Spleen (tissue), 13 donors: ENCODE results near the gene SUCLA2. TPM values are rescaled to one million over a fixed set of nuclear protein-coding genes. Genes with fewer than 3 reads are reported as not detected.

Experiments
- DNase-seq: peaks from one replicate; pipeline ENCODE4 v3.0.0-alpha.2; 2020
- H3K27ac ChIP-seq, 8 donors: fragments of 200-600 bp; sonication (generic) in 7 of 8; 1 replicate in 4 of 8; 2 replicates in 4 of 8; pipeline versions ENCODE4 v1.5.0 to v1.8.0; 2016 to 2021; ENCODE audit warnings: inconsistent platforms in 4 of 8, mild to moderate bottlenecking in 4 of 8, moderate library complexity in 1 of 8
- H3K27me3 ChIP-seq, 7 donors: fragments of 200-600 bp; sonication (generic) in 6 of 7; replicated peaks in 1 of 7; 1 replicate in 4 of 7; 2 replicates in 3 of 7; pipeline versions ENCODE4 v1.5.0 to v1.8.0; 2016 to 2021; ENCODE audit warnings: inconsistent platforms in 3 of 7, mild to moderate bottlenecking in 1 of 7
- H3K36me3 ChIP-seq, 6 donors: fragments of 200-600 bp; sonication (generic) in 5 of 6; 1 replicate in 4 of 6; 2 replicates in 2 of 6; pipeline versions ENCODE4 v1.5.0 to v1.8.0; 2016 to 2021; ENCODE audit warnings: inconsistent platforms in 2 of 6
- H3K4me1 ChIP-seq, 6 donors: fragments of 200-600 bp; sonication (generic) in 5 of 6; 1 replicate in 3 of 6; 2 replicates in 3 of 6; pipeline versions ENCODE4 v1.5.0 to v1.8.0; 2016 to 2021; ENCODE audit warnings: inconsistent platforms in 3 of 6
- H3K4me3 ChIP-seq, 8 donors: fragments of 200-600 bp; sonication (generic) in 7 of 8; 1 replicate in 4 of 8; 2 replicates in 4 of 8; pipeline versions ENCODE4 v1.5.0 to v1.8.0; 2016 to 2021; ENCODE audit warnings: inconsistent platforms in 4 of 8, mild to moderate bottlenecking in 4 of 8, moderate library complexity in 2 of 8
- H3K9me3 ChIP-seq, 8 donors: fragments of 200-600 bp; sonication (generic) in 7 of 8; 1 replicate in 4 of 8; 2 replicates in 4 of 8; pipeline versions ENCODE4 v1.5.0 to v1.8.0; 2016 to 2021; ENCODE audit warnings: inconsistent platforms in 4 of 8
- POLR2A ChIP-seq, 3 donors: fragments of 450-650 bp; IDR thresholded peaks; one replicate each; pipeline ENCODE4 v1.5.1; 2017; ENCODE audit warnings: antibody characterized with exemption in 3 of 3, mild to moderate bottlenecking in 1 of 3
- POLR2AphosphoS5 ChIP-seq, 3 donors: sonication (generic); formaldehyde crosslinking; IDR thresholded peaks; one replicate each; pipeline ENCODE4 v1.5.1; 2017; ENCODE audit warnings: antibody characterized with exemption in 3 of 3
- WGBS, 5 donors: extraction: QIAGEN DNeasy Blood & Tissue Kit in 3 of 5; methylation state at CpG; one replicate each; pipeline versions ENCODE4 v1.1.5 to v1.1.7; 2013 to 2018; 5-methylcytosine and 5-hydroxymethylcytosine counted together
- intact Hi-C: fragments of 100-400 bp; cut with DNase I; formaldehyde crosslinking; loops from one replicate; pipeline ENCODE4 v1.15.0; 2023; ENCODE audit warnings: low total_unique reads
- long read RNA-seq, 2 donors: transcript quantifications; one replicate each; lab custom pipeline, GENCODE V29; 2026
- polyA plus RNA-seq, 3 donors: library from polyadenylated mRNA; stranded (reverse); fragments of 200-250 nt; gene quantifications; one replicate each; pipeline ENCODE4 v1.2.1, GENCODE V29; 2013
- total RNA-seq, 7 donors: library from RNA; depleted of rRNA in 3 of 7; stranded (reverse); fragments of >200 nt in 3 of 7; fragmentation: NEBNext Ultra II Directional in 4 of 7; extraction: Animal tissue kit (Norgen Biotek cat#: 25700) in 4 of 7; gene quantifications; one replicate each; pipeline versions ENCODE4 v1.1.0 to v1.2.1, GENCODE V29; 2016 to 2021
- TF ChIP-seq, protein P1 (sequence below), 11 experiments: fragments of 200-600 bp in 7 of 11; fragments of 450-650 bp in 4 of 11; sonication (generic) in 4 of 11; IDR thresholded peaks in 8 of 11; conservative IDR thresholded peaks in 3 of 11; 1 replicate in 7 of 11; 2 replicates in 4 of 11; pipeline versions ENCODE4 v1.4.0 to v1.8.0; 2016 to 2021; ENCODE audit warnings: antibody characterized with exemption in 11 of 11, inconsistent platforms in 4 of 11, mild to moderate bottlenecking in 1 of 11
- donor health status: healthy with polysubstance abuse.
- donor health status: DM: no; HTN: no; CAD: no; lungs with moderate emphysema.
- donor health status: DM: no; HTN: no; CAD: no.
- donor health status: Bipolar disorder and iron deficiency.
- donor health status: healthy.
- donor health status: DM: no; HTN: no; CAD: no.
- donor health status: DM: yes; HTN: yes; CAD: no.

The SUCLA2 gene
- total RNA-seq (10 to 100 TPM; 27.9 to 49.6 (median 36.6) TPM), polyA plus RNA-seq (10 to 100 TPM; 14.4 to 22.3 (median 21.5) TPM)
- long read RNA-seq, donor 1, transcript SUCLA2-205 (4 exons, 710 nt) = major isoform, 6 of 43 reads
- long read RNA-seq, donor 1, transcript SUCLA2-219 (11 exons, 2,111 nt) = minor isoform, 5 of 43 reads
- long read RNA-seq, donor 1, partial matches to known transcripts = 31 of 43 reads
- long read RNA-seq, donor 1, other reads (novel, unspliced or antisense) = 0 of 43 reads
- long read RNA-seq, donor 2, transcript SUCLA2-219 (11 exons, 2,111 nt) = major isoform, 8 of 10 reads
- long read RNA-seq, donor 2, partial matches to known transcripts = 0 of 10 reads
- long read RNA-seq, donor 2, other reads (novel, unspliced or antisense) = 0 of 10 reads

DNA sequence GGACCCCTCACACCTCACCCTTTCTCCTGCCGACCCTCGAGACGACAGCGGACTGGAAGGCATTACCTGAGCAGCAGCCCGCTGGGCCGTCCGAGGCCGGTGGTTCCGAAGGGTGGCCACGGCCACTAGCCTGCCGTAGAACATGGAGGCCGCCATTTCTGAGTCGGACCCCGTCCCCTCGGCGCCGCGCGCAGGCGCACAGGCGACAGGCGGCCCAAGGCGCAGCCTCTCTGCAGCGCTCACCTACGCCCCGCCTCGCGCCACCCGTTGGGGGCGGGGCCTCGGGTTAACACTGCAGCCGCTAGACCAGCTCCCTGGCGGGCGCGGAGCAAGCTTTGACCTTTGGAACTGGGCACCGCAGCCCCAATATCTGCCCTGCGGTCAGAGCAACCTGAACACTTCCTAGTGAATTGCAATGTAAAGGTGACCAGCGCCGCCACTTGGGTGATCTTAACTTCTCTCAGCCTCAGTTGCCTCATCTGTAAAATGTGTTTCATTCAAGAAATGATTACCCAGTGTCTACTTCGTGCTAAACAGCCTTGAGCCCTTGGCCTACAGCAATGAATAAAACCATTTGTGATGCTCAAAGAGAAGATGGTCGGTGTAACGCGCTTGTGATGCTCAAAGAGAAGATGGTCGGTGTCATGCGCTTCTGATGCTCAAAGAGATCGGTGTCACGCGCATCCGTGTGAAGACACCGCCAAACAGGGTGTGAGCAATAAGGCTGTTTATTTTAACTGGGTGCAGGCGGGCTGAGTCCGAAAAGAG, at the start of gene SUCLA2:
Gene SUCLA2 (minus strand): TSS at position 160 of the 768 bp plus-strand sequence. CDS start 4 bp downstream, at position 156.
- Histone ChIP-seq H3K9me3 (no peaks in the 10 kb centered on the region), H3K4me3 (peak within 1 kb of the TSS; percentile 75 to 99 (median 94)), H3K36me3 (peaks cover 0 to 8% (median 0%) of the 10 kb centered on the region in 6 donors), H3K4me1 (peaks cover 0 to 48% (median 34%) of the 10 kb centered on the region in 6 donors), H3K27me3 (no peaks in the 10 kb centered on the region), H3K27ac (peak within 1 kb of the TSS; percentile 52 to 88 (median 80))
- intact Hi-C loops = no loop called here
- peak; percentile 98 for DNase-seq
- TF ChIP-seq POLR2A (IDR thresholded peaks at IDR 0.05) (peak in 1 of 3 donors; percentile 16), POLR2AphosphoS5 (IDR thresholded peaks at IDR 0.05) (peak; percentile 89 to 93 (median 92))
- TF ChIP-seq, protein P1, sequence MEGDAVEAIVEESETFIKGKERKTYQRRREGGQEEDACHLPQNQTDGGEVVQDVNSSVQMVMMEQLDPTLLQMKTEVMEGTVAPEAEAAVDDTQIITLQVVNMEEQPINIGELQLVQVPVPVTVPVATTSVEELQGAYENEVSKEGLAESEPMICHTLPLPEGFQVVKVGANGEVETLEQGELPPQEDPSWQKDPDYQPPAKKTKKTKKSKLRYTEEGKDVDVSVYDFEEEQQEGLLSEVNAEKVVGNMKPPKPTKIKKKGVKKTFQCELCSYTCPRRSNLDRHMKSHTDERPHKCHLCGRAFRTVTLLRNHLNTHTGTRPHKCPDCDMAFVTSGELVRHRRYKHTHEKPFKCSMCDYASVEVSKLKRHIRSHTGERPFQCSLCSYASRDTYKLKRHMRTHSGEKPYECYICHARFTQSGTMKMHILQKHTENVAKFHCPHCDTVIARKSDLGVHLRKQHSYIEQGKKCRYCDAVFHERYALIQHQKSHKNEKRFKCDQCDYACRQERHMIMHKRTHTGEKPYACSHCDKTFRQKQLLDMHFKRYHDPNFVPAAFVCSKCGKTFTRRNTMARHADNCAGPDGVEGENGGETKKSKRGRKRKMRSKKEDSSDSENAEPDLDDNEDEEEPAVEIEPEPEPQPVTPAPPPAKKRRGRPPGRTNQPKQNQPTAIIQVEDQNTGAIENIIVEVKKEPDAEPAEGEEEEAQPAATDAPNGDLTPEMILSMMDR (IDR thresholded peaks at IDR 0.05 in 8 of 11, conservative IDR thresholded peaks at IDR 0.05 in 3 of 11) = peak in 3 of 11 experiments; percentile 12 to 29 (median 23)
- WGBS, 5 donors = 10 to 28% (median 11%) methylated on average over 23 to 52 of the region's 52 CpGs

DNA sequence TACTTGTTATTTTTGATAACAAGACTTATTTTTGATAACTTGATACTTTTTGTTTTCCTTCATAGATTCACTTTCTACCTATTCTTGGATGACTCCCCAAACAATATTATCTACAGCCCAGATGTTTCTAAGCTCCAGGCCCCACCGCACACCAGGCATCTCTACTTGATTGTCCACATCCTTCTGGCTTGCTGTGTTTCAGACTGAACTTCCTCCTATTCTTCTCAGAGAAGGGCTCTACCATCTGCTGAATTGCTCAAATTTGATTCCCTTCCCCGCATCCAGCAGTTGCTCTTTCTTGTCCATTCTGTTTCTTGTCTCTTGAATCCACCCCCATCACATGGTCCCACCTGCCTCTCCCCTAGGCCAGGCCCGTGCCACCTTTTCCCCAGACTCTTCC, 49.5 kb upstream of the SUCLA2 start:
- TF ChIP-seq POLR2AphosphoS5 (IDR thresholded peaks at IDR 0.05) (no peak), POLR2A (IDR thresholded peaks at IDR 0.05) (no peak)
- no peak overlapping the region for H3K4me3 ChIP-seq
- no peaks in the 10 kb centered on the region for H3K27me3 ChIP-seq
- H3K27ac ChIP-seq = no peak overlapping the region
- H3K4me1 ChIP-seq = no peaks in the 10 kb centered on the region
- H3K9me3 ChIP-seq = no peaks in the 10 kb centered on the region
- intact Hi-C loops = no loop called here
- peaks cover 0 to 94% (median 39%) of the 10 kb centered on the region in 6 donors for H3K36me3 ChIP-seq
- 81 to 86% (median 83%) methylated on average over 3 of the region's 3 CpGs for WGBS, 5 donors
- no peak for DNase-seq

DNA sequence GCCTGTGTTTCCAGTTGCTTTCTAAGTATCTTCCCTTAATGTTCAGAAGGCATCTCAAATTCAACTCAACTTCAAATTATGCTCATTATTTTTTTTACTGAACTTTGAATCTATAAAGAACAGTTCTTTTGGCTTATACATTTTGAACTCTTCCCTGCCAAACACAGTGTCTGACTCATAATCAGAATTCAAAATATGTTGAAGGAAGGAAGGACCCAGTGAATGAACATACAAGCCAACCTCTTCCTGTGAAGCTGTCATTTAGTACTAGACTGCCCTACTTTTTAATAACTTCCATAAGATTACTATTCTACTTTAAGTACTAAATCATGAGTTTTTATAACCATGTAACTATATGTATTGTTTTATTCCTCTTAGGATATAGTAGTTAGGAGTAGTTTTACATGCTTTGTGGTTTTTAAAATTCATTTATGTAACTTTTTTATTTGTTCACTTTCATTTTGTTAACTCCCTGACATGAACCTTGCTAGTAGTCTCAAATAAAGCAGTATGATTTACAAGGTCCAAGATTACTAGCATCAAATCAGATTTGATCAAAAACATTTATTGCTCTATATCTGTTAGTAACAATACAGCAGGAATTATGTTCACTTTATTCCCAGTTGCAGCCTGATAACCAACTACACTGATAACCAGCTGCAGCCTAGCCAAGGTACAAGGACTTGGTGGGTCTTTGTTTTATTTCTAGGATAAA, 42.9 kb upstream of the SUCLA2 start:
- no peak overlapping the region for H3K4me3 ChIP-seq
- H3K27me3 ChIP-seq = no peaks in the 10 kb centered on the region
- intact Hi-C loops = no loop called here
- peak overlapping the region in 2 of 8 donors; percentile 24 to 37 for H3K27ac ChIP-seq
- H3K36me3 ChIP-seq = peaks cover 0 to 59% (median 16%) of the 10 kb centered on the region in 6 donors
- H3K4me1 ChIP-seq = peaks cover 0 to 3% (median 2%) of the 10 kb centered on the region in 6 donors
- TF ChIP-seq POLR2A (IDR thresholded peaks at IDR 0.05) (no peak), POLR2AphosphoS5 (IDR thresholded peaks at IDR 0.05) (no peak)
- TF ChIP-seq, protein P1 (IDR thresholded peaks at IDR 0.05 in 8 of 11, conservative IDR thresholded peaks at IDR 0.05 in 3 of 11) = no peak
- no peaks in the 10 kb centered on the region for H3K9me3 ChIP-seq
- no peak for DNase-seq

DNA sequence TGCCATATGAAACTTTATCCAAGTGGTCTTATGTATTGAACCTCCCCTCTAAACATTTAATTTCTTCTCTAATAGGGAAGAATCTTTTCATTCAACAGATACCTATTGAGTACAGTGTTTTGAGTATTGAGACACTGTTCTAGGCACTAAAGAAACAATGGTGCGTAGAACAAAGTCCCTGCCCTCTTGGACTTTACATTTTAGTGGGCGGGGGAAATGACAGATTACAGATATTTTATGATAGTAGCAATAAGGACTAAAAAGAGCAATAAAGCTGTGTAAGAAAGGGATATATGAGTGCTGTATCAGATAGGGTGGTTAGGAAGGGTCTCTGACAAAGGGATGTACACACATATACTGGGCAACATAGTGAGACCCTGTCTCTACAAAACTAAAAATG, 41.8 kb upstream of the SUCLA2 start:
- Histone ChIP-seq H3K36me3 (peaks cover 0 to 48% (median 11%) of the 10 kb centered on the region in 6 donors), H3K27ac (no peak overlapping the region), H3K27me3 (no peaks in the 10 kb centered on the region), H3K4me3 (no peak overlapping the region), H3K9me3 (no peaks in the 10 kb centered on the region), H3K4me1 (peaks cover 0 to 12% (median 8%) of the 10 kb centered on the region in 6 donors)
- no peak for DNase-seq
- intact Hi-C loops = no loop called here
- TF ChIP-seq, protein P1 (IDR thresholded peaks at IDR 0.05 in 8 of 11, conservative IDR thresholded peaks at IDR 0.05 in 3 of 11) = no peak
- no peak for TF ChIP-seq POLR2A (IDR thresholded peaks at IDR 0.05)
- TF ChIP-seq POLR2AphosphoS5 (IDR thresholded peaks at IDR 0.05) = no peak
- 97 to 99% (median 97%) methylated on average over 2 of the region's 2 CpGs for WGBS, 5 donors
